ENCODE data around the gene PLAC8L1. TPM values are rescaled to one million over a fixed set of nuclear protein-coding genes. Genes with fewer than 3 reads are reported as not detected.

The PLAC8L1 gene, protein sequence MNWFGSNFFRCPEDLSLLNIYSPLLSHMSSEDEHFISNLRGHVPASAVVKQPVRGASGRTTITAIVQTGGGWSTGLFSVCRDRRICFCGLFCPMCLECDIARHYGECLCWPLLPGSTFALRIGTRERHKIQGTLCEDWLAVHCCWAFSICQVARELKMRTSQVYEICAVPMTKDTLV
- total RNA-seq = under 1 TPM in 1 of 2 experiments, not detected in 1; 0.39 TPM

DNA sequence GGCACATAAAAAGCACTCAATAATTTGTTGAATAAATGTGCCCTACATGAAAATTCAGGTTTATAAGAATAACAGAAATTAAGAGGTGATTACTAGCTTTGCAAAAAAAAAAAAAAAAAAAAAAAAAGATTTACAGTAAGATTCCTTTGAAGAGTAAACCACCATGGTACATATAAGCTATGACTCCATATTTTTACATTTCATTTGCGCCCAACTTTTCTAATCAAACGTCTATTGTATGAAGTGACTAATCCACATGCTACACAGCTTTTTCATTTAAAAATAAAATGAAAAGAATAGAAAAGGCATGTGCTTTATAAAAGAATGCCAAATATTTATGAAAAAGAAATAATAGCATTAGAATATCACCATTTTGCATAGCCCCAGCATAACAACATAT is at the start of gene PLAC8L1:
TSS of gene PLAC8L1 (minus strand) at position 101 of the 400 bp plus-strand sequence. CDS start 1,266 bp downstream, outside the sequence.

Other genes with a start within 250 kb of the PLAC8L1 start
- not detected for gene GRXCR2, start 232.6 kb downstream of the PLAC8L1 start, total RNA-seq
- gene SH3RF2, start 169.0 kb downstream of the PLAC8L1 start, total RNA-seq = not detected
- gene LARS1, start 77.1 kb upstream of the PLAC8L1 start, total RNA-seq = 100 to 1,000 TPM; 107 to 110 TPM
- gene RBM27, start 98.0 kb upstream of the PLAC8L1 start, total RNA-seq = 10 to 100 TPM; 18.4 to 21.1 TPM
- under 1 TPM in 1 of 2 experiments, not detected in 1; 0.08 TPM for gene POU4F3, start 233.3 kb upstream of the PLAC8L1 start, total RNA-seq